Neural progenitor cell (in vitro differentiated cells): ENCODE measurements around the gene NPPC.

Experiments
- EZH2 ChIP-seq: fragments of 200-600 bp; sonication (generic); IDR thresholded peaks from 2 replicates; pipeline ENCODE4 v1.6.1; 2017; ENCODE audit warnings: antibody characterized with exemption, mild to moderate bottlenecking, moderate library complexity
- EZH2phosphoT487 ChIP-seq: fragments of 200-600 bp; sonication (generic); IDR thresholded peaks from 2 replicates; pipeline ENCODE4 v1.6.1; 2017; ENCODE audit warnings: antibody characterized with exemption
- TF ChIP-seq, protein P1 (sequence below): fragments of 200-600 bp; sonication (generic); IDR thresholded peaks from 2 replicates; pipeline ENCODE4 v1.5.1; 2017; ENCODE audit warnings: antibody characterized with exemption, mild to moderate bottlenecking

DNA sequence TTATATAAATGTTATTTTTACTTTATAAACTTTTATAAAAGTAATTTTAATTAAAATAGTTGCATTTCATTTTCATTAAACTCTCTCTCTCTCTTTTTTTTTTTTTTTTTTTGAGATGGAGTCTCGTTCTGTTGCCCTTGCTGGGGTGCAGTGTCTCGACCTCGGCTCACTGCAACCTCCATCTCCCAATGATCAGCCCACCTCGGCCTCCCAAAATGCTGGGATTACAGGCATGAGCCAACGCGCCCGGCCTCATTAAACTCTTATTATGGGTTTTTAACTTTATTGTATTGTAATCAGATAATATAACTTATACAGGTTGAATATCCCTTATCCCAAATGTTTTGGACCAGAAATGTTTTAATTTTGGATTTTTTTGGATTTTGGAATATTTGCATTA lies 10.9 kb upstream of the NPPC start:
- TF ChIP-seq, protein P1, sequence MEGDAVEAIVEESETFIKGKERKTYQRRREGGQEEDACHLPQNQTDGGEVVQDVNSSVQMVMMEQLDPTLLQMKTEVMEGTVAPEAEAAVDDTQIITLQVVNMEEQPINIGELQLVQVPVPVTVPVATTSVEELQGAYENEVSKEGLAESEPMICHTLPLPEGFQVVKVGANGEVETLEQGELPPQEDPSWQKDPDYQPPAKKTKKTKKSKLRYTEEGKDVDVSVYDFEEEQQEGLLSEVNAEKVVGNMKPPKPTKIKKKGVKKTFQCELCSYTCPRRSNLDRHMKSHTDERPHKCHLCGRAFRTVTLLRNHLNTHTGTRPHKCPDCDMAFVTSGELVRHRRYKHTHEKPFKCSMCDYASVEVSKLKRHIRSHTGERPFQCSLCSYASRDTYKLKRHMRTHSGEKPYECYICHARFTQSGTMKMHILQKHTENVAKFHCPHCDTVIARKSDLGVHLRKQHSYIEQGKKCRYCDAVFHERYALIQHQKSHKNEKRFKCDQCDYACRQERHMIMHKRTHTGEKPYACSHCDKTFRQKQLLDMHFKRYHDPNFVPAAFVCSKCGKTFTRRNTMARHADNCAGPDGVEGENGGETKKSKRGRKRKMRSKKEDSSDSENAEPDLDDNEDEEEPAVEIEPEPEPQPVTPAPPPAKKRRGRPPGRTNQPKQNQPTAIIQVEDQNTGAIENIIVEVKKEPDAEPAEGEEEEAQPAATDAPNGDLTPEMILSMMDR = no peak
- TF ChIP-seq EZH2 (no peak), EZH2phosphoT487 (no peak)
